GM12801 (cell line): Measurements from ENCODE around the gene PLIN3.

ENCODE experiments used
- TF ChIP-seq, protein P1 (sequence below): IDR thresholded peaks from one replicate; pipeline ENCODE4 v1.5.1; 2011; ENCODE audit warnings: control low read depth; ENCODE audit not compliant: insufficient read length; ENCODE audit errors: extremely low read depth

The PLIN3 gene

DNA sequence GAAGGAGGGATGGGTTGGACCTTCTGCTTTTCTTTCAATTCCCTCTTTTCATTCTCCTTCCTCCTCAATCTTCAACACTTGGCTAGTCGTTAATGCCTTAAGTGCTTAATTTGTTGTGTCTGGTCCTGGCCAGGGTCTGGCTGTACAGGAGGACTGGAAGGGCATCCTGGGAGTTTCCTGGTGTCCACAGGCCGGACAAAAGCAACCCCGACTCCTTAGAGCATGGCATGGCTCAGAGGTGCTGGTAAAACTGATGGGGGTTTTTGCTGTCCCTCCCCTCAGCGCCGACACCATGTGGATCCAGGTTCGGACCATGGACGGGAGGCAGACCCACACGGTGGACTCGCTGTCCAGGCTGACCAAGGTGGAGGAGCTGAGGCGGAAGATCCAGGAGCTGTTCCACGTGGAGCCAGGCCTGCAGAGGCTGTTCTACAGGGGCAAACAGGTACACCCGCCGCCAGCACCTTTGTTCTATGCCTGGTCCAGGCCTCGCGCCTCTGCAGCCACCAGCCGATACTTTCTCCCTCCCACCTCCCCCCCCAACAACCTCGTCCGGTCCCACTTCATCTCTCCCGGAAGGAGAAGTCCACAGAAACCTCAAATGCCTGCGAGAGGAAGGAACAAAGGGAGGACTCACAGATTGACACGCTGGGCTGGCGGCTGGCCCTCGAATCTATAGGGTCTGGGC is 43.3 kb upstream of the PLIN3 start:
- TF ChIP-seq, protein P1, sequence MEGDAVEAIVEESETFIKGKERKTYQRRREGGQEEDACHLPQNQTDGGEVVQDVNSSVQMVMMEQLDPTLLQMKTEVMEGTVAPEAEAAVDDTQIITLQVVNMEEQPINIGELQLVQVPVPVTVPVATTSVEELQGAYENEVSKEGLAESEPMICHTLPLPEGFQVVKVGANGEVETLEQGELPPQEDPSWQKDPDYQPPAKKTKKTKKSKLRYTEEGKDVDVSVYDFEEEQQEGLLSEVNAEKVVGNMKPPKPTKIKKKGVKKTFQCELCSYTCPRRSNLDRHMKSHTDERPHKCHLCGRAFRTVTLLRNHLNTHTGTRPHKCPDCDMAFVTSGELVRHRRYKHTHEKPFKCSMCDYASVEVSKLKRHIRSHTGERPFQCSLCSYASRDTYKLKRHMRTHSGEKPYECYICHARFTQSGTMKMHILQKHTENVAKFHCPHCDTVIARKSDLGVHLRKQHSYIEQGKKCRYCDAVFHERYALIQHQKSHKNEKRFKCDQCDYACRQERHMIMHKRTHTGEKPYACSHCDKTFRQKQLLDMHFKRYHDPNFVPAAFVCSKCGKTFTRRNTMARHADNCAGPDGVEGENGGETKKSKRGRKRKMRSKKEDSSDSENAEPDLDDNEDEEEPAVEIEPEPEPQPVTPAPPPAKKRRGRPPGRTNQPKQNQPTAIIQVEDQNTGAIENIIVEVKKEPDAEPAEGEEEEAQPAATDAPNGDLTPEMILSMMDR = no peak

DNA sequence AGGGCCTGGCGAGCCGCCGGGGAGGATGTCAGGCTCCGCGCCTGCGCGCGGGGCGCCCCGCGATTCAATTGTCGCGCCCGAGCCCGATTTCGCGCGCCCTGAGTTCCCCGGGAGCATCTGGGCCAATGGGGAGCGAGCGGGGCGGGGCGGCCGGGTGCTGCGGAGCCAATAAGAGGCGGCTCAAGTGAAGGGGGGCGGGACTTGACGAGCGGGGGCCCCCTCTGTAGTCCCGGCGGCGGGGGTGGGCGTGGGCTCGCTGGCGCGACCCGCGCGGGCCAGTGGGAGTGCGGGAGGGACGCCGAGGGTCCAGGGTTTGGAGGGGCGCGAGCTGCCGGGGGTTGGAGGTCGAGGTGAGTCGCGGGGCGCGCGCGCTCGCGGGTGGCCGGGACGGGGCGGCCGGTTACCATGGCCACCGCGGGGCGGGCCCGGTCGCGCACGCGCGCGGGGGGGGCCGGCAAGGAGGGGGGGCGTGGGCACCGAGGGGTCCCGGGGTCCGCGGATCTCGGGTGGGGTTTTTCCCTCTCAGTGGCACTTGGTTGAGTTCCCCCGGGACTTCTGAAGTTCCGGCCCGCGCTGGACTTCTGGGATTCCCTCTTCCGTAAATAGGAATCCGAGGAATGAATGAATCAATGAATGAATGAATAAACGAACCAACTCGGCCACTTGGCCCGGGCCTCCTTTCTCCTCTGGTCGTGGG is 42.6 kb upstream of the PLIN3 start:
- TF ChIP-seq, protein P1 = no peak

DNA sequence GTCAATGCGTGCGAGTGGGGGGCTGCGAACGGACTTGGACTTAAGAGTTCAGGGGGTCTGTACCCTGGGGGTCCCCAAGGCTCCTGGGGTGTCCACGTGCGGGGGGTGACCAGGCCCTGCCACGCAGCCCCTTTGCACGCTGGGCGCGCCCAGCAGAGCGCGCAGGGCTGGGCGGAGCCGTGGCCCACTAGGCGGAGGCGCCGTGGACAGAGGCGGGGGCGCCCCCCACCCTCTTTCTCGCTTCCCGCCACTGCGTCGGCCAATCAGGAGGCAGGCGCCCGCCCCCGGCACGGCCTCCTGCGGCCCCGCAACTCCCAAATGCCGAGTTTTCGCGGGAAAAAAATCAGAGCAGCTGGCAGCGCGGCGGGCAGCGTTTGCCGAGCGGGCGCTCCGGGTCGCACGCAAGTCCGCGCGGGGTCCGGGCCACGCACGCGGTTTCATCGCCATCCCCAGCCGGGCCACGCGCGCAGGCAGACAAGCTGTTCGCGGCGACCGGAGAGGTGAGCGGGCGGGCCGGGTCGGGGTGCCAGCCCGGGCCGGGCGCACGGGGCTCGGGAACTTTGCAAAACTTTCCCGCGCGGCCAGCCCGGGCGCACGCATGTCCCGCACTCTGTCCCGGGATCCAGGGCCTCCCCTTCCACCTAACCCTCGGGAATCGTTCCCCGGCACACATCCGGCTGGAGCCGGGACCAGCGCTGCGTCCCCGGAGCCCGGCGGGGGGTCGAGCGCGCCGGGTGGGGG is 41.9 kb upstream of the PLIN3 start, which contains the start of gene UHRF1:
UHRF1 (plus strand) TSS at position 346 of the 741 bp plus-strand sequence. CDS start 1,385 bp downstream, outside the sequence.
- TF ChIP-seq, protein P1 = no peak

DNA sequence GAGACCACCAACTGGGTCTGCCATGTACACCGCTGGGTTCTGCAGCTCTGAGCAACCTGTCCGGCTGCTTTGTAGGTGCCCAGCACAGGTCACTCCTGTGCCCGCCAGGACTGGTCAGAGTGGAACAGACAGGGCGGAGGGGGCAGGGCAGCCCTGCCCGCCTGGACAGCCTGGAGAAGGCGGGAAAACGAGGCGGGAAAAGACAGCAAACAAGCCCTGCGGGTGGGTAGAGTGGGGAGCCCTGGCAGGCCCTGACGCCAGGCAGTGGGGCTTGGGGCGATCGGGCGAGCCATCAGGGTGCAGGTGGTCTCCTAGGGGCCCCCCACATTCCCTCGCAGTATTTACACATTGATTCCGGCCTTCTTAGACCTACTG is 41.3 kb upstream of the PLIN3 start:
- TF ChIP-seq, protein P1 = no peak

GRCh38 chr19:4908360-4908759 is 40.9 kb upstream of the PLIN3 start:
- TF ChIP-seq, protein P1 = no peak

DNA sequence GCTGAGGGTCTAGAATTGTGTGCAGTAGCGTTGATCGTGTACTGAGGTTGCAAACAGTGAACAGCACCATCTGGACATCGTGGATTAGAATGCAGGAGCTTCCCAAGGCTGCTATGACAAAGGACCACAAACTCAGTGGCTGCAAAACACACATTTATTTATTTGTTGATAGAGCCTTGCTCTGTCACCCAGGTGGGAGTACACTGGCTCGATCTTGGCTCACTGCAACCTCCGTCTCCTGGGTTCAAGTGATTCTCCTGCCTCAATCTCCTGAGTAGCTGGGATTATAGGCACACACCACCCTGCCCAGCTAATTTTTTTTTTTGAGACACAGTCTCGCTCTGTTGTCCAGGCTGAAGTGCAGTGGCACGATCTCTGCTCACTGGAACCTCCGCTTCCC is 39.5 kb upstream of the PLIN3 start:
- TF ChIP-seq, protein P1 = no peak

DNA sequence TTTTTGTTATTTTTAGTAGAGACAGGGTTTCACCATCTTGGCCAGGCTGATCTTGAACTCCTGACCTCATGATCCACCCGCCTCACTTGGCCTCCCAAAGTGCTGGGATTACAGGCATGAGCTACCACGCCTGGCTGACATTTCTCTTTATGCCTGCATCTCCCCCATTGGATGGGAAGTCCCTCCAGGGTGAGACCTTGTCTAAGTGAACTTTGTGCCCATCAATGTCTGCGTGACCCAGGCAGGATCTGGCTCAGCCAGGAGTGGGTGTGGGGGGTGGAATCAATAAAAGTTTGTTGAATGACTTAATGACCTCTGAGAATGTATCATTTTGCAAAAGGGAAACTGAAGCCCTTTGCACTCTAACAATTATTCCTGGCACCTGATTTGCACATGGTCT is 37.0 kb upstream of the PLIN3 start:
- TF ChIP-seq, protein P1 = no peak
